ENCODE data around the gene INHBE. TPM values are rescaled to one million over a fixed set of nuclear protein-coding genes. Genes with fewer than 3 reads are reported as not detected.

INHBE gene
- total RNA-seq, 1 experiment from 2014 or later = 10.1 TPM

- H3K4me3 Mint-ChIP-seq = no peak overlapping the region
Measured at GRCh38 chr12:57415088-57415487, 40.0 kb upstream of the INHBE start.

More at GRCh38 chr12:57415088-57415487, 40.0 kb upstream of the INHBE start:
- no peak overlapping the region for H2BK5ac ChIP-seq (ENCODE audit: insufficient read length, low read length)
- no peak overlapping the region for H3K18ac ChIP-seq (ENCODE audit: insufficient read length, low read depth, low read length)
- H2BK15ac ChIP-seq (ENCODE audit: low read depth, low read length) = no peak overlapping the region
- H3K9me3 ChIP-seq (ENCODE audit: control insufficient read depth, low read depth, low read length) = no peaks in the 10 kb centered on the region
- no peaks in the 10 kb centered on the region for H3K9me3 Mint-ChIP-seq
- H3K23ac ChIP-seq (ENCODE audit: insufficient read length, low read depth, low read length) = no peak overlapping the region
- no peak overlapping the region for H3K56ac ChIP-seq (ENCODE audit: insufficient read length, low read depth, low read length)
- H3K36me3 Mint-ChIP-seq (ENCODE audit: insufficient read depth in 1 of 3, low read depth in 3 of 3) = no peaks in the 10 kb centered on the region
- H3K27ac ChIP-seq (ENCODE audit: insufficient read length, low read depth, low read length) = no peak overlapping the region
- H3K27me3 ChIP-seq (ENCODE audit: insufficient read depth, low read length) = no peaks in the 10 kb centered on the region
- H2BK20ac ChIP-seq (ENCODE audit: low read depth, low read length, poor library complexity, severe bottlenecking) = no peak overlapping the region
- no CpG with 5 or more reads among the region's 2 CpGs for WGBS (ENCODE audit: extremely low coverage, insufficient read length, low lambda C conversion rate)
- H4K5ac ChIP-seq (ENCODE audit: insufficient read length, low read depth, low read length) = no peak overlapping the region
- no peak overlapping the region for H3K4me2 ChIP-seq (ENCODE audit: insufficient read depth, insufficient read length, low read length)
- no peaks in the 10 kb centered on the region for H3K4me1 ChIP-seq (ENCODE audit: insufficient read depth, low read length)
- H4K20me1 ChIP-seq (ENCODE audit: control insufficient read depth, insufficient read depth, insufficient read length) = no peaks in the 10 kb centered on the region
- peaks cover 2% of the 10 kb centered on the region; the same call in 1 of the 2 replicates for H3K79me2 ChIP-seq (ENCODE audit: insufficient read depth, low read length)
- no peak overlapping the region for H3K14ac ChIP-seq (ENCODE audit: insufficient read depth, low read length)
- no peak overlapping the region for H2BK120ac ChIP-seq (ENCODE audit: low read depth, low read length, poor library complexity, severe bottlenecking)
- no peaks in the 10 kb centered on the region for H3K23me2 ChIP-seq (ENCODE audit: insufficient read length, low read depth, low read length, poor library complexity, severe bottlenecking)
- H2BK12ac ChIP-seq (ENCODE audit: insufficient read length, low read depth, low read length) = no peak overlapping the region
- H4K91ac ChIP-seq (ENCODE audit: insufficient read length, low read depth, low read length) = no peak overlapping the region
- no peaks in the 10 kb centered on the region for H3K27me3 Mint-ChIP-seq (ENCODE audit: low read depth)
- H2AK5ac ChIP-seq (ENCODE audit: insufficient read length, low read length) = no peak overlapping the region
- no peak overlapping the region for H3T11ph ChIP-seq (ENCODE audit: low read length)
- no peak overlapping the region for H3K9ac ChIP-seq (ENCODE audit: extremely low read depth, insufficient read length, low read length)
- peak overlapping the region in 1 of 3 experiments; percentile 71; a peak in 2 of 7 replicates for H3K27ac Mint-ChIP-seq
- no peak overlapping the region for H4K8ac ChIP-seq (replicated peaks; ENCODE audit: insufficient read length, low read depth, low read length)
- no peak overlapping the region for H3K4ac ChIP-seq (ENCODE audit: low read depth, low read length)
- H3K4me1 Mint-ChIP-seq = peaks cover 11 to 15% of the 10 kb centered on the region in 2 experiments
- DNase-seq = no peak
- H3K79me1 ChIP-seq (ENCODE audit: insufficient read depth, low read depth, low read length, poor library complexity, severe bottlenecking) = peaks cover 2% of the 10 kb centered on the region
- no peak overlapping the region for H2AFZ ChIP-seq (ENCODE audit: low read length)
- no peak for TF ChIP-seq CTCF (conservative IDR thresholded peaks at IDR 0.05)

Data from H9 (cell line).